Body of pancreas (tissue), 4 donors: ENCODE measurements around the gene SP2.

Source experiments
- CTCF ChIP-seq, 7 experiments: fragments of 450-650 bp in 4 of 7; fragments of 200-600 bp in 3 of 7; sonication (generic) in 3 of 7; IDR thresholded peaks; one replicate each; pipeline ENCODE4 v1.5.1; 2016 to 2019; ENCODE audit warnings: antibody characterized with exemption in 7 of 7
- POLR2A ChIP-seq, 3 donors: fragments of 450-650 bp; IDR thresholded peaks; one replicate each; pipeline ENCODE4 v1.6.1; 2016; ENCODE audit warnings: antibody characterized with exemption in 3 of 3, mild to moderate bottlenecking in 2 of 3

- TF ChIP-seq POLR2A (IDR thresholded peaks at IDR 0.05) (peak; percentile 82 to 91 (median 90)), CTCF (IDR thresholded peaks at IDR 0.05) (no peak)
Measured at GRCh38 chr17:47955497-47956461, 59.7 kb downstream of the SP2 start.
